ENCODE measurements around the gene KLF6.

Gene KLF6

DNA sequence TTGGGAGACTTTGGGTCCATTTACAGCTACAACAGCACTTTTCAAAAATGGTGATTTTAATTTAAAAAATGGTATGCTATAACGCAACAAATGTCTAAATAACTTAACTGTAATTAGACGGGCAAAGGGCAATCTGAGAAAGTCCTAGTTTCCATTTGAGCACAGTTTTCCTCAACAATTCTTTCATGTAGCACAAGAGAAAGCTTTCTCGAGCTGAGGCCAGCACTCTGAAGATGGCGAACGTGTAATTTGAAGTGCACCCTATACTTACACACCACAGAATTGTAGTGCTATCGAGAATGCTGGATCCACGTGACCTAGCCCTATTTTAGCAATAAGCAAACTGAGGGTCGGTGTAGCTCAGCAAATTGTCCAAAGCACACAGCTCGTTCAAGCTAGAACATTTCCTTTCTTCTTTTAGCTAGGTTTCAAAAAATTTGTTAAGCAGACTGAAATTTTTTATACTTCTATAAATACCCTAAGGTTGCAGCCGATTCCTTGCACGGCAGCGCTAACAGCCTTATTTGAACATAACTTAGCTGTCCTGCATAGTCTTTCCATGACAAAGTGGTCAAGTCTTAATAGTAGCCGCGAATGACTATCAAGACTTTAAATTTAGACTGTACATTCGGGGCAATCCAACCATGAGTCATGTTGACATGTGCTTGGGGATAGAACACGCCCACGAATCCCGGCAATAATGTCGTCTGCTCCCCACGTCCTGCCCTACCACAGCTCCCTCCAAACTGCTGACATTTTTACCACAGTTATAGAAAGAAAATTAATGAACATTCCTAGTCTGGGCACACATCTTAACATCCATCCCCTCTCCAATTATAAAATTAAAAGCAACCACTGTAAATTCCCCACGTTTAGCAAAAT is 10.0 kb downstream of the KLF6 start:
- peak; percentile 85 for DNase-seq (ENCODE audit: low spot score)
- peak overlapping the region; percentile 96 to 100 for H3K27ac ChIP-seq
- H3K4me3 ChIP-seq: peak overlapping the region; percentile 33
- TF ChIP-seq, protein P1, sequence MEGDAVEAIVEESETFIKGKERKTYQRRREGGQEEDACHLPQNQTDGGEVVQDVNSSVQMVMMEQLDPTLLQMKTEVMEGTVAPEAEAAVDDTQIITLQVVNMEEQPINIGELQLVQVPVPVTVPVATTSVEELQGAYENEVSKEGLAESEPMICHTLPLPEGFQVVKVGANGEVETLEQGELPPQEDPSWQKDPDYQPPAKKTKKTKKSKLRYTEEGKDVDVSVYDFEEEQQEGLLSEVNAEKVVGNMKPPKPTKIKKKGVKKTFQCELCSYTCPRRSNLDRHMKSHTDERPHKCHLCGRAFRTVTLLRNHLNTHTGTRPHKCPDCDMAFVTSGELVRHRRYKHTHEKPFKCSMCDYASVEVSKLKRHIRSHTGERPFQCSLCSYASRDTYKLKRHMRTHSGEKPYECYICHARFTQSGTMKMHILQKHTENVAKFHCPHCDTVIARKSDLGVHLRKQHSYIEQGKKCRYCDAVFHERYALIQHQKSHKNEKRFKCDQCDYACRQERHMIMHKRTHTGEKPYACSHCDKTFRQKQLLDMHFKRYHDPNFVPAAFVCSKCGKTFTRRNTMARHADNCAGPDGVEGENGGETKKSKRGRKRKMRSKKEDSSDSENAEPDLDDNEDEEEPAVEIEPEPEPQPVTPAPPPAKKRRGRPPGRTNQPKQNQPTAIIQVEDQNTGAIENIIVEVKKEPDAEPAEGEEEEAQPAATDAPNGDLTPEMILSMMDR (IDR thresholded peaks at IDR 0.05): no peak

DNA sequence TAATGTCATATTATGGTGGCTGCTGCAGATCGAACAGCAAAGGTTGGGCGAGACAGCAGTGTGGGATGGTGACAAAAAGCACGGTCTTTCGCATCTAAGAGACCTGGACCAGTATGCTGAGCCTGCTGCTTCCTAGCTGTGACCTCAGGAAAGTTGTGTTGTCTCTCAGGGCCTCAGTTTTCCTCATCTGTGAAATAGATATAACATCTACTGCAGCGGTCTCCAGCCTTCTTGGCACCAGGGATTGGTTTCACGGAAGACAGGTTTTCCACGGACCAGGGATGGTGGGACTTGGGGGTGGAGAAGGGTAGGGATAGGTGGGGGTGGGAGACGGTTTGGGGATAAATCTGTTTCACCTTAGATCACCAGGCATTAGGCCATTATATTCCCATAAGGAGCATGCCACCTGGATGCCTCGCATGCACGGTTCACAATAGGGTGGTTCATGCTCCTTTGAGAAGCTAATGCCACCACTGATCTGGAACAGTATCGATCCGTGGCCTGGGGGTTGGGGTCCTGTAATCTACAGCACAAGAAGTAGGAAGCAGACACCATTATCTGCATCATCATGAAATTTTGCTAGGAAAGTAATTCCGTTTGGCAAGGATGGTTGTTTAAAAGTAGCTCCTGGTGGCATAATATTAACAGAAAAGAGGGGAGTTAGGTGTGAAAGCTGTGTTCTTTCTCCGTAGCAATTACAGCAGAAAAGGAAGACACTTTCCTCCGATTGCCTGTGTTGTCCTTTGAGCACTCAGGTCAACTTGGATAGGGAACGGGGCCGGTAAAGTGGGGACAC is 10.8 kb downstream of the KLF6 start:
- DNase-seq (ENCODE audit: low spot score): peak; percentile 73
- TF ChIP-seq, protein P1 (IDR thresholded peaks at IDR 0.05): no peak
- Histone ChIP-seq H3K27ac (peak overlapping the region; percentile 96 to 100), H3K4me3 (peak overlapping the region; percentile 33)

DNA sequence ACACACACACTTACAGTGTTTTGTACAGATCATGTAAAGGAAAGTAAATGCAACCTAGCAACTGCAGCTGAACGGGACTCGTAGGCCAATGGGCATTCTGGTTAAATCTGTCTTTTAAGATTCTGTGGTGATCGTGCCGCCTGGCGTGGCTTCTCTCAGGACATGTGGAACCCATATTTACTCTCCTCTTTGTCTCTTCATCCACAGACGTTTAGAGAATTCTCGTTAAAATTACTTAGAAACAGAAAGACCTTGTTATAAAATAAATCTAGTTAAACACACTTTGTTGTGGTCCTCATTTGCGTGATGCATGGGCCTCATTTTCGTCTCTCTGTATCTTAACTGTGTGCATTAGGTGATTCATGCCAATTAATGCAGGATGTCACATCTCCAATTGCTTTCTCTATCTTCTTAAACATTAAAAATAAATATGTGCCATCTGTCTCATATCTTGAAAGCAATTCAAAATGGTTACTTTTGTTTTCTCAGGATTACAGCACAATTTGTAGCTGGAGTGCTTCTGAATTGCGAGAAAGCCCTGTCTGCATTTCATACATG is 11.5 kb downstream of the KLF6 start:
- DNase-seq (ENCODE audit: low spot score): peak; percentile 67
- Histone ChIP-seq H3K4me3 (no peak overlapping the region), H3K27ac (peak overlapping the region; percentile 96 to 100)
- TF ChIP-seq, protein P1 (IDR thresholded peaks at IDR 0.05): no peak

DNA sequence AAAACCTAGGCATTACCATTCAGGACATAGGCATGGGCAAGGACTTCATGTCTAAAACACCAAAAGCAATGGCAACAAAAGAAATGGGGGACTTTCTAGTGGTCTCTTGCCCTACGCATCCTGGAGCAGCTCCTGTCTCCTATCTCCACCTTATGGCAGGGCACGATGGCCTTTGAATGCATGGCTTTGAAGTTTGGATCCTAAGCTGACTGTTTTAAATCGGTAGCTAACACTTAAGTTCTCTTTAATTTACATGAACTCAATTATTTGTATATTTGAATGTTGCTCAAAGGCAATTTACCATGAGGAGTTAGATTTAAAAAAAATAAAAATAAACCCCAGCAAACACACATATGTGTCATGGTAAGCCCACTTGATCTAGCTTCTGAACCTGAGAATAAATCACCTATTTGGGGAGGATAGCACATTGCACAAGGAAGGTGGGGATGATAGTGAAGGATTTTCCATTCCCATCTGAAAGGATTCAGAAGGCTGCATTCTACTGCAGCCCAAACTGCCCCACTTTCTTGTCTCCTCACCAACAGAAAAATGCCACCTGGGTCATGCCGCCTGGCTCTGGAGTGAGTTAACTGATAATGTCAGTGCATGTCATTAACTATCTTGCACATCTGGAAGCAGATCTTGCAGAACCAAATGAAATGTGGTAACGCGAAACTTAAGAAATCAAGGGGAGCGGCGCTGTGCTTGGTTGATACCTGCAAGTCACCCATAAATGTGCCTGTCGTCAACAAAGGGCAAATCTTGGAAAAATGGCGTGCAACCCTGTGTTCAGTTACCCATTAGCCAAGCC is 12.4 kb downstream of the KLF6 start:
- TF ChIP-seq, protein P1 (IDR thresholded peaks at IDR 0.05): no peak
- no peak overlapping the region for H3K27ac ChIP-seq
- peak; percentile 72 for DNase-seq (ENCODE audit: low spot score)
- H3K4me3 ChIP-seq: no peak overlapping the region

DNA sequence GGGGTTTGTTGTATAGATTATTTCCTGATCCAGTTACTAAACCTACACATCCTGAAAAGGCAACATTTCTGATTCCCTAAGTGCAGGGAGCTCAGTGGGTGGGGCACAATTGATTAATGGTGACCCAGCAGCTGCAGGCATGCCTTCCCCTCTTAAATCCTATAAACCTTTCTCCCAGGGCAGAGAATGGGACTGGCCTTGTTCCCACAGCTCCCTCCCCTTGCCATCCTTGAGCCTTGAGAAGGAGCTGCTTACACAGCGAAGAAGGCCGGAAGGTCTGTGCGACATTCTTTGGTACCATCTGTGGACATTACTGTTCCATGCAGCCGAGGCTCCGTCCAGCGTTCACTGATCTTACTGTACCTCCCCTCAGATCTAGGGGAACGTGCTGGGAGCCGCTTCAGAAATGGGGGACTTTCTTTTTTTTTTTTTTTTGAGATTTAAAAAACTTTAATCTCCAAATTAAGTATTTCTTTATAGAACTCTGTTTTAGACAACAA is 14.3 kb downstream of the KLF6 start:
- no peak overlapping the region for H3K4me3 ChIP-seq
- DNase-seq (ENCODE audit: low spot score): no peak
- H3K27ac ChIP-seq: no peak overlapping the region
- TF ChIP-seq, protein P1 (IDR thresholded peaks at IDR 0.05): no peak

DNA sequence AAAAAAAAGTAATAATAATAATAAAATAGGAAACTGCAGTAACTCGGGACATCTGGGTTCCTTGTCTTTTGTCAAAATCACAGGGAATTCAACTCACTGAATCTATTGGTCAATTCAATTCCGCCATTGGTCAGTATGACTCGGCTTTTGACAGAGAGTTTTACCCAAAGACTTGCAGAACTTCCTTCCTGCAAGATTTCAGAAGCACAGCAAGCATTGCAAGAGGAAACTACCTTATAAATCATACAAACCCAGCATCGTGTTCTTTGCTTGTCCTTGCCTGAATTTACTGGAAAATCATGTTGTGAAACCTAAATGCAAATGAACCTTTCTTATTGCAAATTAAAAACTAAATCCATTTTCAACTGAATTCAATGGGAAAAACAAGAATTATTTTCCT is 15.5 kb downstream of the KLF6 start:
- no peak for DNase-seq (ENCODE audit: low spot score)
- Histone ChIP-seq H3K4me3 (no peak overlapping the region), H3K27ac (no peak overlapping the region)
- TF ChIP-seq, protein P1 (IDR thresholded peaks at IDR 0.05): no peak
